A549 (cell line): ENCODE data around the gene SET. TPM values are rescaled to one million over a fixed set of nuclear protein-coding genes. Genes with fewer than 3 reads are reported as not detected.

Experiments used
- ATAC-seq, 2 experiments: fragments of 200-7000 bp in 1 of 2; fragments of >200 bp in 1 of 2; cut with Nextera tagmentation in 1 of 2; cut with Tn5 transposase in 1 of 2; 3 replicates each; pipeline versions ENCODE4 v1.8.0 to v1.9.1; 2018 to 2020; ENCODE audit warnings: mild to moderate bottlenecking in 1 of 2, moderate library complexity in 1 of 2
- CTCF ChIA-PET: fragments of 300-600 bp; sonication (Branson Sonifier 250); formaldehyde crosslinking; extraction: SDS; loops from one replicate; lab custom pipeline; 2021; ENCODE audit warnings: antibody characterized with exemption, inconsistent platforms; lab: Yijun Ruan, JAX
- POLR2A ChIA-PET: fragments of 350-600 bp; formaldehyde crosslinking; extraction: SDS; loops from one replicate; lab custom pipeline; 2021; ENCODE audit warnings: antibody characterized with exemption, inconsistent platforms; lab: Yijun Ruan, JAX
- DNase-seq, 2 experiments: peaks; one replicate each; pipeline versions ENCODE4 v3.0.0 to v3.0.0-alpha.2; 2011 to 2016; ENCODE audit warnings: low read depth in 1 of 2, low spot score in 1 of 2
- FAIRE-seq: peaks from 2 replicates; lab custom pipeline; 2011; peaks lifted over from hg19 to GRCh38; lab: Jason Lieb, UNC
- H3K27ac ChIP-seq, 2 experiments: fragments of >200 bp; sonication (Bioruptor Twin); formaldehyde crosslinking; 3 replicates each; pipeline ENCODE4 v1.5.1; 2016 to 2017
- H3K4me1 ChIP-seq: fragments of >200 bp; sonication (Bioruptor Twin); formaldehyde crosslinking; 3 replicates; pipeline ENCODE4 v1.6.1; 2016
- H3K4me2 ChIP-seq: fragments of >200 bp; sonication (Bioruptor Twin); formaldehyde crosslinking; 3 replicates; pipeline ENCODE4 v1.6.1; 2016
- H3K4me3 ChIP-seq: fragments of >200 bp; sonication (Bioruptor Twin); formaldehyde crosslinking; 3 replicates; pipeline ENCODE4 v1.5.1; 2016
- H3K9me3 ChIP-seq: fragments of >200 bp; sonication (Bioruptor Twin); formaldehyde crosslinking; 3 replicates; pipeline ENCODE4 v1.6.1; 2016
- BHLHE40 ChIP-seq: IDR thresholded peaks from 2 replicates; pipeline ENCODE4 v1.6.1; 2012; ENCODE audit warnings: low read depth, low read length, inconsistent platforms
- CEBPB ChIP-seq, 2 experiments: fragments of >200 bp in 1 of 2; sonication (Bioruptor Twin) in 1 of 2; formaldehyde crosslinking in 1 of 2; IDR thresholded peaks; 2 replicates each; pipeline ENCODE4 v1.6.1; 2012 to 2016
- E2F6 ChIP-seq: IDR thresholded peaks from 2 replicates; pipeline ENCODE4 v1.6.1; 2012; ENCODE audit warnings: low read depth, borderline replicate concordance
- EHF ChIP-seq: fragments of 250-450 bp; sonication (Bioruptor Pico); IDR thresholded peaks from 2 replicates; pipeline ENCODE4 v1.5.0; 2020; ENCODE audit warnings: mild to moderate bottlenecking
- EHMT2 ChIP-seq: fragments of 200-600 bp; sonication (generic); IDR thresholded peaks from 2 replicates; pipeline ENCODE4 v1.6.1; 2016; ENCODE audit warnings: antibody characterized with exemption, low read depth, mild to moderate bottlenecking, moderate library complexity
- ELK1 ChIP-seq: fragments of 150-350 bp; IDR thresholded peaks from 2 replicates; pipeline ENCODE4 v1.6.1; 2014; ENCODE audit warnings: low read depth, mild to moderate bottlenecking, low read length
- EP300 ChIP-seq, 2 experiments: fragments of >200 bp; sonication (Bioruptor Twin); formaldehyde crosslinking; IDR thresholded peaks; 2 replicates in 1 of 2; 3 replicates in 1 of 2; pipeline ENCODE4 v1.6.1; 2016 to 2017
- FOSB ChIP-seq: fragments of 250-450 bp; sonication (Bioruptor Pico); IDR thresholded peaks from 2 replicates; pipeline ENCODE4 v1.5.0; 2020; ENCODE audit warnings: mild to moderate bottlenecking, moderate library complexity
- FOSL2 ChIP-seq, 2 experiments: fragments of 450-650 bp in 1 of 2; fragments of >200 bp in 1 of 2; sonication (Bioruptor Twin) in 1 of 2; formaldehyde crosslinking; IDR thresholded peaks; 2 replicates each; pipeline versions ENCODE4 v1.5.0 to v1.6.1; 2016 to 2020; ENCODE audit warnings: mild to moderate bottlenecking in 1 of 2, moderate library complexity in 1 of 2
- FOXS1 ChIP-seq: fragments of 250-450 bp; sonication (Bioruptor Pico); IDR thresholded peaks from 2 replicates; pipeline ENCODE4 v1.5.0; 2020; ENCODE audit warnings: mild to moderate bottlenecking, moderate library complexity
- HOXA7 ChIP-seq: fragments of 250-450 bp; sonication (Bioruptor Pico); IDR thresholded peaks from 2 replicates; pipeline ENCODE4 v1.5.0; 2020; ENCODE audit warnings: mild to moderate bottlenecking, moderate library complexity
- HOXB13 ChIP-seq: fragments of 250-450 bp; sonication (Bioruptor Pico); IDR thresholded peaks from 2 replicates; pipeline ENCODE4 v1.5.0; 2020; ENCODE audit warnings: low read depth, mild to moderate bottlenecking, moderate library complexity
- HOXB5 ChIP-seq: fragments of 250-450 bp; sonication (Bioruptor Pico); IDR thresholded peaks from 2 replicates; pipeline ENCODE4 v1.5.0; 2020; ENCODE audit warnings: mild to moderate bottlenecking, moderate library complexity
- JUN ChIP-seq, 2 experiments: fragments of >200 bp; sonication (Bioruptor Twin); formaldehyde crosslinking; IDR thresholded peaks; 2 replicates in 1 of 2; 3 replicates in 1 of 2; pipeline ENCODE4 v1.6.1; 2016 to 2017
- JUNB ChIP-seq: fragments of >200 bp; sonication (Bioruptor Twin); formaldehyde crosslinking; IDR thresholded peaks from 2 replicates; pipeline ENCODE4 v1.6.1; 2016
- MAFK ChIP-seq: fragments of 450-650 bp; IDR thresholded peaks from 2 replicates; pipeline ENCODE4 v1.6.1; 2014; ENCODE audit not compliant: partially characterized antibody
- MAX ChIP-seq: IDR thresholded peaks from 2 replicates; pipeline ENCODE4 v1.6.1; 2012
- NPAS2 ChIP-seq: fragments of 250-450 bp; sonication (Bioruptor Pico); IDR thresholded peaks from 2 replicates; pipeline ENCODE4 v1.8.0; 2022; ENCODE audit warnings: mild to moderate bottlenecking, moderate library complexity, borderline replicate concordance
- NR3C1 ChIP-seq: fragments of >200 bp; sonication (Bioruptor Twin); formaldehyde crosslinking; IDR thresholded peaks from 3 replicates; pipeline ENCODE4 v1.6.1; 2017
- PHF8 ChIP-seq: fragments of 200-600 bp; sonication (generic); IDR thresholded peaks from 2 replicates; pipeline ENCODE4 v1.6.1; 2016; ENCODE audit warnings: low read depth, mild to moderate bottlenecking, antibody characterized with exemption, moderate library complexity, borderline replicate concordance
- POLR2A ChIP-seq: IDR thresholded peaks from 2 replicates; pipeline ENCODE4 v1.6.1; 2012; ENCODE audit warnings: mild to moderate bottlenecking, low read length
- POLR2AphosphoS2 ChIP-seq: conservative IDR thresholded peaks from 2 replicates; pipeline ENCODE4 v1.6.1; 2012; ENCODE audit warnings: low read length, improper control_type of control experiment, inconsistent platforms
- RARB ChIP-seq: fragments of 250-450 bp; sonication (Bioruptor Pico); IDR thresholded peaks from 2 replicates; pipeline ENCODE4 v1.8.0; 2021; ENCODE audit warnings: mild to moderate bottlenecking, moderate library complexity
- RFX5 ChIP-seq: fragments of 450-650 bp; IDR thresholded peaks from 2 replicates; pipeline ENCODE4 v1.7.1; 2014; ENCODE audit warnings: antibody characterized with exemption, mild to moderate bottlenecking, moderate library complexity
- RNF2 ChIP-seq: fragments of 200-600 bp; sonication (generic); IDR thresholded peaks from 2 replicates; pipeline ENCODE4 v1.6.1; 2016; ENCODE audit warnings: low read depth, mild to moderate bottlenecking, antibody characterized with exemption, moderate library complexity, borderline replicate concordance
- SMC3 ChIP-seq: fragments of >200 bp; sonication (Bioruptor Twin); formaldehyde crosslinking; IDR thresholded peaks from 3 replicates; pipeline ENCODE4 v1.6.1; 2018; ENCODE audit warnings: inconsistent platforms
- SREBF2 ChIP-seq: fragments of 450-650 bp; IDR thresholded peaks from 2 replicates; pipeline ENCODE4 v1.6.1; 2014; ENCODE audit warnings: mild to moderate bottlenecking, moderate library complexity
- TFCP2L1 ChIP-seq: fragments of 250-450 bp; sonication (Bioruptor Pico); IDR thresholded peaks from 2 replicates; pipeline ENCODE4 v1.5.0; 2021; ENCODE audit warnings: mild to moderate bottlenecking
- USF2 ChIP-seq: fragments of 450-650 bp; IDR thresholded peaks from 2 replicates; pipeline ENCODE4 v1.6.1; 2014; ENCODE audit warnings: antibody characterized with exemption
- ZC3H11A ChIP-seq: fragments of 450-650 bp; IDR thresholded peaks from 2 replicates; pipeline ENCODE4 v1.6.1; 2014; ENCODE audit warnings: antibody characterized with exemption, mild to moderate bottlenecking
- ZNF302 ChIP-seq: fragments of 250-450 bp; sonication (Bioruptor Pico); IDR thresholded peaks from 2 replicates; pipeline ENCODE4 v1.9.0; 2021; ENCODE audit warnings: inconsistent platforms, mild to moderate bottlenecking, moderate library complexity
- WGBS: methylation state at CpG from one replicate; pipeline ENCODE4 v1.1.6; 2017; ENCODE audit errors: missing lambda C conversion rate; 5-methylcytosine and 5-hydroxymethylcytosine counted together
- polyA plus RNA-seq, 4 experiments: library from polyadenylated mRNA; depleted of rRNA in 3 of 4; stranded (reverse); fragments of >200 nt; fragmentation: RNase III in 1 of 4; extraction: RNeasy Plus Mini Kit Qiagen cat#74134 plus additional on column Dnase treatment in 1 of 4; gene quantifications; 2 replicates in 3 of 4; 3 replicates in 1 of 4; pipeline ENCODE4 v1.2.3, GENCODE V29; 2011 to 2017

Gene SET
- polyA plus RNA-seq, 2 of the 4 experiments (the other 2 are of a cell fraction) = 518 to 538 TPM

GRCh38 chr9:128675382-128675781 is 13.6 kb upstream of the SET start:
- ATAC-seq = no peak
- no peak for FAIRE-seq

GRCh38 chr9:128677794-128678193 is 11.2 kb upstream of the SET start:
- Histone ChIP-seq H3K4me1 (peaks cover 3% of the 10 kb centered on the region), H3K27ac (no peak overlapping the region), H3K4me2 (no peak overlapping the region), H3K9me3 (no peaks in the 10 kb centered on the region), H3K4me3 (no peak overlapping the region)
- FAIRE-seq (no peak), DNase-seq (no peak), ATAC-seq (no peak)
- ChIA-PET CTCF (interaction anchor here (0.6 to 1.7 kb wide), 5 partner anchors 9 to 980 kb away, joined by 3 to 6 read pairs (median 4); no protein-coding TSS in a partner anchor), POLR2A (interaction anchor here (0.7 kb wide), 1 partner anchor 795 kb away, joined by 3 read pairs; no protein-coding TSS in a partner anchor)
- no peak for TF ChIP-seq RNF2
- TF ChIP-seq EHMT2 = no peak
- TF ChIP-seq NR3C1 = no peak
- no peak for TF ChIP-seq JUNB
- TF ChIP-seq SREBF2 = no peak
- TF ChIP-seq CEBPB (IDR thresholded peaks at IDR 0.05) = no peak
- no peak for TF ChIP-seq PHF8
- TF ChIP-seq TFCP2L1 = no peak
- TF ChIP-seq FOSB (CRISPR knock-in tag) = no peak
- no peak for TF ChIP-seq USF2
- no peak for TF ChIP-seq FOXS1
- no peak for TF ChIP-seq HOXB13 (CRISPR knock-in tag)
- no peak for TF ChIP-seq RFX5
- no peak for TF ChIP-seq RARB (CRISPR knock-in tag)
- TF ChIP-seq HOXB5 (CRISPR knock-in tag) = no peak
- WGBS = 91% methylated on average over 10 of the region's 10 CpGs

More at GRCh38 chr9:128675382-128675781, 13.6 kb upstream of the SET start:
- no peak for DNase-seq
- TF ChIP-seq RARB (CRISPR knock-in tag) (no peak), POLR2A (no peak), MAFK (peak; percentile 54), EHMT2 (no peak), HOXB5 (CRISPR knock-in tag) (no peak), SMC3 (no peak), SREBF2 (no peak), FOSL2 (IDR thresholded peaks at IDR 0.05) (no peak), FOSL2 (CRISPR knock-in tag; IDR thresholded peaks at IDR 0.05) (no peak)
- POLR2A ChIA-PET = no interaction called here
- no peak overlapping the region for H3K4me3 ChIP-seq
- CTCF ChIA-PET = interaction anchor here (0.6 to 2.1 kb wide), 4 partner anchors 10 to 40 kb away, joined by 3 to 9 read pairs (median 5); partner anchors contain the start of gene PKN3
- H3K4me1 ChIP-seq = no peaks in the 10 kb centered on the region
- no peak overlapping the region for H3K27ac ChIP-seq
- WGBS = 94% methylated on average over 4 of the region's 4 CpGs
- no peaks in the 10 kb centered on the region for H3K9me3 ChIP-seq
- H3K4me2 ChIP-seq = no peak overlapping the region

GRCh38 chr9:128683340-128684064 is 5.5 kb upstream of the SET start:
- WGBS = 6% methylated on average over 20 of the region's 21 CpGs
- TF ChIP-seq HOXB5 (CRISPR knock-in tag) (no peak), E2F6 (no peak), EP300 (IDR thresholded peaks at IDR 0.05) (no peak), ZNF302 (CRISPR knock-in tag) (no peak), JUNB (no peak), ELK1 (no peak), BHLHE40 (no peak), ZC3H11A (no peak), JUN (IDR thresholded peaks at IDR 0.05) (no peak; a peak in 1 of 5 replicates), NPAS2 (CRISPR knock-in tag) (no peak), HOXA7 (CRISPR knock-in tag) (no peak), RNF2 (no peak), TFCP2L1 (no peak), CEBPB (IDR thresholded peaks at IDR 0.05) (peak; percentile 37 to 63; a peak in 2 of 4 replicates), PHF8 (no peak), EHF (CRISPR knock-in tag) (no peak), POLR2AphosphoS2 (no peak), MAX (peak; percentile 86)

More at GRCh38 chr9:128683340-128684064, 5.5 kb upstream of the SET start:
- peak; percentile 55 to 67; a peak in 5 of 6 replicates for ATAC-seq
- CTCF ChIA-PET = interaction anchor here (0.6 to 2.5 kb wide), 5 partner anchors 19 to 853 kb away, joined by 3 to 13 read pairs (median 4); partner anchors contain the start of gene PKN3
- Histone ChIP-seq H3K4me1 (peaks cover 34% of the 10 kb centered on the region), H3K9me3 (no peaks in the 10 kb centered on the region), H3K27ac (peak overlapping the region; percentile 97 to 98), H3K4me3 (peak overlapping the region; percentile 69), H3K4me2 (peak overlapping the region; percentile 91)
- no peak for FAIRE-seq
- POLR2A ChIA-PET = interaction anchor here (0.6 to 2.2 kb wide), 6 partner anchors 11 to 48 kb away, joined by 3 to 24 read pairs (median 5); partner anchors contain the start of gene DYNC2I2
- DNase-seq = peak; percentile 55 to 56
